GM21390 (cell line): ENCODE data around the gene NAA35.
A peak's percentile ranks its signal among the peaks of the same experiment; 100 is the strongest.
"Not testable (repeated sequence)": the region's sequence is repeated elsewhere in the genome, so short reads cannot be mapped to it uniquely, and the experiment has no call there.

ENCODE experiments used
- ATAC-seq: cut with Tn5 transposase; IDR thresholded peaks from one replicate; pipeline ENCODE4 v1.9.1; 2021; ENCODE audit not compliant: unreplicated experiment

The NAA35 gene

GRCh38 chr9:85940832-85941621, at the start of gene NAA35:
NAA35 (plus strand) TSS chr9:85941146; CDS start chr9:85942160, 1,014 bp downstream.
- peak; percentile 82 for ATAC-seq

GRCh38 chr9:85892401-85892800, 48.5 kb upstream of the NAA35 start:
- no peak for ATAC-seq

- peak; percentile 91 for ATAC-seq
These were observed 45.3 kb upstream of the NAA35 start for GRCh38 chr9:85895685-85896084.

GRCh38 chr9:85897848-85898247, 43.1 kb upstream of the NAA35 start:
- no peak for ATAC-seq

- no peak for ATAC-seq
These were observed 42.6 kb upstream of the NAA35 start for GRCh38 chr9:85898332-85898731.

- no peak for ATAC-seq
These were observed 41.6 kb upstream of the NAA35 start for GRCh38 chr9:85899388-85899787.

- ATAC-seq, result peak; percentile 57
These were observed 40.3 kb upstream of the NAA35 start for GRCh38 chr9:85900504-85901201.

- ATAC-seq, result no peak
These were observed 36.0 kb upstream of the NAA35 start for GRCh38 chr9:85904975-85905374.

GRCh38 chr9:85905957-85906356, 35.0 kb upstream of the NAA35 start:
- no peak for ATAC-seq

- no peak for ATAC-seq
These were observed 31.6 kb upstream of the NAA35 start for GRCh38 chr9:85909390-85909789.

- no peak for ATAC-seq
These were observed 26.8 kb upstream of the NAA35 start for GRCh38 chr9:85914108-85914507.

- ATAC-seq, result no peak
These were observed 23.2 kb upstream of the NAA35 start for GRCh38 chr9:85917756-85918155.

GRCh38 chr9:85925493-85925892, 15.5 kb upstream of the NAA35 start:
- no peak for ATAC-seq

- no peak for ATAC-seq
These were observed 13.9 kb upstream of the NAA35 start for GRCh38 chr9:85927076-85927475.

- ATAC-seq, result no peak
These were observed 9.5 kb upstream of the NAA35 start for GRCh38 chr9:85931495-85931894.

- not testable (repeated sequence) for ATAC-seq
These were observed 5.0 kb upstream of the NAA35 start for GRCh38 chr9:85935950-85936349.

- no peak for ATAC-seq
These were observed 593 bp upstream of the NAA35 start for GRCh38 chr9:85940275-85940831.

GRCh38 chr9:85941622-85941940, 635 bp downstream of the NAA35 start:
- ATAC-seq, result no peak

GRCh38 chr9:85941966-85942912, 1.3 kb downstream of the NAA35 start:
- ATAC-seq, result no peak

GRCh38 chr9:85942913-85943709, 2.2 kb downstream of the NAA35 start:
- ATAC-seq, result no peak
